Neural cell (in vitro differentiated cells): Measurements from ENCODE around the gene MBD3L5. TPM values are rescaled to one million over a fixed set of nuclear protein-coding genes. Genes with fewer than 3 reads are reported as not detected.

Experiments
- H2AFZ ChIP-seq: fragments of 200-600, 300-800 bp; sonication (generic), shearing (Covaris generic); 2 replicates; pipeline ENCODE4 v1.6.0; 2014; ENCODE audit warnings: low read depth, mild to moderate bottlenecking, antibody characterized with exemption, low read length, moderate library complexity
- H3F3A ChIP-seq: fragments of 200-600 bp; shearing (Covaris generic); 2 replicates; pipeline ENCODE4 v1.6.1; 2016; ENCODE audit warnings: mild to moderate bottlenecking, moderate library complexity, mixed read lengths, antibody characterized with exemption, low read length; ENCODE audit not compliant: insufficient read depth, poor library complexity, severe bottlenecking
- H3K27ac ChIP-seq: fragments of 200-600, 300-800 bp; sonication (generic), shearing (Covaris generic); 2 replicates; pipeline ENCODE4 v1.5.1; 2014; ENCODE audit warnings: mild to moderate bottlenecking, low read length, moderate library complexity
- H3K27me3 ChIP-seq: fragments of 300-800, 200-600 bp; sonication (generic), shearing (Covaris generic); 2 replicates; pipeline ENCODE4 v1.6.0; 2014; ENCODE audit warnings: mild to moderate bottlenecking, low read depth, low read length, moderate library complexity; ENCODE audit not compliant: insufficient read depth
- H3K36me3 ChIP-seq: fragments of 300-800, 200-600 bp; sonication (generic), shearing (Covaris generic); 2 replicates; pipeline ENCODE4 v1.5.1; 2014; ENCODE audit warnings: mild to moderate bottlenecking, antibody characterized with exemption, low read length, moderate library complexity; ENCODE audit not compliant: insufficient read depth
- H3K4me2 ChIP-seq: fragments of 300-800, 200-600 bp; sonication (generic), shearing (Covaris generic); 2 replicates; pipeline ENCODE4 v1.6.0; 2014; ENCODE audit warnings: mild to moderate bottlenecking, low read length
- H3K4me3 ChIP-seq: fragments of 300-800, 200-600 bp; sonication (generic), shearing (Covaris generic); 2 replicates; pipeline ENCODE4 v1.5.1; 2014; ENCODE audit warnings: mild to moderate bottlenecking, low read length, moderate library complexity
- H3K79me2 ChIP-seq: fragments of 200-600 bp; shearing (Covaris generic); replicated peaks from 2 replicates; pipeline ENCODE4 v1.6.0; 2014; ENCODE audit warnings: mild to moderate bottlenecking, low read length, moderate library complexity; ENCODE audit not compliant: insufficient read depth
- H3K9ac ChIP-seq: fragments of 300-800, 200-600 bp; sonication (generic), shearing (Covaris generic); 2 replicates; pipeline ENCODE4 v1.6.1; 2016; ENCODE audit warnings: mild to moderate bottlenecking, low read length, mixed read lengths
- H3K9me2 ChIP-seq: fragments of 200-600 bp; shearing (Covaris generic); 2 replicates; pipeline ENCODE4 v1.6.1; 2016; ENCODE audit warnings: mild to moderate bottlenecking, low read length, mixed read lengths; ENCODE audit not compliant: insufficient read depth
- H3K9me3 ChIP-seq: fragments of 200-600, 300-800 bp; sonication (generic), shearing (Covaris generic); 2 replicates; pipeline ENCODE4 v1.6.1; 2016; ENCODE audit warnings: mild to moderate bottlenecking, mixed run types, low read length, moderate library complexity, mixed read lengths
- H4K20me1 ChIP-seq: fragments of 200-600 bp; shearing (Covaris generic); 2 replicates; pipeline ENCODE4 v1.6.1; 2016; ENCODE audit warnings: mild to moderate bottlenecking, mixed run types; ENCODE audit not compliant: insufficient read depth
- EP300 ChIP-seq: fragments of 450-650 bp; conservative IDR thresholded peaks from 2 replicates; pipeline ENCODE4 v1.6.1; 2014; ENCODE audit warnings: antibody characterized with exemption, mild to moderate bottlenecking, moderate library complexity; ENCODE audit not compliant: poor library complexity, severe bottlenecking
- EZH2 ChIP-seq: fragments of 200-600, 300-800 bp; shearing (Covaris generic), sonication (generic); IDR thresholded peaks from 2 replicates; pipeline ENCODE4 v1.6.1; 2014; ENCODE audit warnings: antibody characterized with exemption, low read length, borderline replicate concordance, mild to moderate bottlenecking; ENCODE audit not compliant: insufficient read depth, poor library complexity, severe bottlenecking
- MXI1 ChIP-seq: fragments of 450-650 bp; conservative IDR thresholded peaks from 2 replicates; pipeline ENCODE4 v1.6.1; 2014; ENCODE audit warnings: antibody characterized with exemption, mild to moderate bottlenecking; ENCODE audit not compliant: poor library complexity, severe bottlenecking
- POLR2AphosphoS5 ChIP-seq: IDR thresholded peaks from 2 replicates; pipeline ENCODE4 v1.6.1; 2012
- RAD21 ChIP-seq: fragments of 450-650 bp; conservative IDR thresholded peaks from 2 replicates; pipeline ENCODE4 v1.6.1; 2014; ENCODE audit warnings: antibody characterized with exemption, mild to moderate bottlenecking, moderate library complexity
- SMC3 ChIP-seq: fragments of 450-650 bp; conservative IDR thresholded peaks from 2 replicates; pipeline ENCODE4 v1.6.1; 2014; ENCODE audit warnings: antibody characterized with exemption, mild to moderate bottlenecking, moderate library complexity; ENCODE audit not compliant: poor library complexity
- TAF1 ChIP-seq: IDR thresholded peaks from 2 replicates; pipeline ENCODE4 v1.6.1; 2012; ENCODE audit warnings: low read depth
- polyA plus RNA-seq: library from polyadenylated mRNA; depleted of rRNA; stranded (reverse); fragments of >200 nt; gene quantifications from 2 replicates; pipeline ENCODE4 v1.2.3, GENCODE V29; 2014
- TF ChIP-seq, protein P1 (sequence below): fragments of 450-650 bp; IDR thresholded peaks from 2 replicates; pipeline ENCODE4 v1.5.1; 2014; ENCODE audit warnings: antibody characterized with exemption, mild to moderate bottlenecking, moderate library complexity; ENCODE audit not compliant: poor library complexity, severe bottlenecking
- TF ChIP-seq, protein P2 (sequence below): IDR thresholded peaks from 2 replicates; pipeline ENCODE4 v1.6.1; 2012; ENCODE audit warnings: borderline replicate concordance

Gene MBD3L5
- polyA plus RNA-seq, 1 donor from 2014 or later: not detected

- H3K9ac ChIP-seq: no peak overlapping the region
- H3K79me2 ChIP-seq: no peaks in the 10 kb centered on the region
- no peaks in the 10 kb centered on the region for H3K27me3 ChIP-seq
- no peaks in the 10 kb centered on the region for H3K9me2 ChIP-seq
- no peaks in the 10 kb centered on the region for H3K9me3 ChIP-seq
- no peak overlapping the region for H2AFZ ChIP-seq
- no peaks in the 10 kb centered on the region for H4K20me1 ChIP-seq
- TF ChIP-seq MXI1: no peak
- TF ChIP-seq RAD21: no peak
- TF ChIP-seq, protein P1, sequence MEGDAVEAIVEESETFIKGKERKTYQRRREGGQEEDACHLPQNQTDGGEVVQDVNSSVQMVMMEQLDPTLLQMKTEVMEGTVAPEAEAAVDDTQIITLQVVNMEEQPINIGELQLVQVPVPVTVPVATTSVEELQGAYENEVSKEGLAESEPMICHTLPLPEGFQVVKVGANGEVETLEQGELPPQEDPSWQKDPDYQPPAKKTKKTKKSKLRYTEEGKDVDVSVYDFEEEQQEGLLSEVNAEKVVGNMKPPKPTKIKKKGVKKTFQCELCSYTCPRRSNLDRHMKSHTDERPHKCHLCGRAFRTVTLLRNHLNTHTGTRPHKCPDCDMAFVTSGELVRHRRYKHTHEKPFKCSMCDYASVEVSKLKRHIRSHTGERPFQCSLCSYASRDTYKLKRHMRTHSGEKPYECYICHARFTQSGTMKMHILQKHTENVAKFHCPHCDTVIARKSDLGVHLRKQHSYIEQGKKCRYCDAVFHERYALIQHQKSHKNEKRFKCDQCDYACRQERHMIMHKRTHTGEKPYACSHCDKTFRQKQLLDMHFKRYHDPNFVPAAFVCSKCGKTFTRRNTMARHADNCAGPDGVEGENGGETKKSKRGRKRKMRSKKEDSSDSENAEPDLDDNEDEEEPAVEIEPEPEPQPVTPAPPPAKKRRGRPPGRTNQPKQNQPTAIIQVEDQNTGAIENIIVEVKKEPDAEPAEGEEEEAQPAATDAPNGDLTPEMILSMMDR: no peak
- no peak for TF ChIP-seq SMC3
- no peak for TF ChIP-seq EP300
- no peak for TF ChIP-seq TAF1
- TF ChIP-seq POLR2AphosphoS5: no peak
- TF ChIP-seq EZH2: no peak
- TF ChIP-seq, protein P2, sequence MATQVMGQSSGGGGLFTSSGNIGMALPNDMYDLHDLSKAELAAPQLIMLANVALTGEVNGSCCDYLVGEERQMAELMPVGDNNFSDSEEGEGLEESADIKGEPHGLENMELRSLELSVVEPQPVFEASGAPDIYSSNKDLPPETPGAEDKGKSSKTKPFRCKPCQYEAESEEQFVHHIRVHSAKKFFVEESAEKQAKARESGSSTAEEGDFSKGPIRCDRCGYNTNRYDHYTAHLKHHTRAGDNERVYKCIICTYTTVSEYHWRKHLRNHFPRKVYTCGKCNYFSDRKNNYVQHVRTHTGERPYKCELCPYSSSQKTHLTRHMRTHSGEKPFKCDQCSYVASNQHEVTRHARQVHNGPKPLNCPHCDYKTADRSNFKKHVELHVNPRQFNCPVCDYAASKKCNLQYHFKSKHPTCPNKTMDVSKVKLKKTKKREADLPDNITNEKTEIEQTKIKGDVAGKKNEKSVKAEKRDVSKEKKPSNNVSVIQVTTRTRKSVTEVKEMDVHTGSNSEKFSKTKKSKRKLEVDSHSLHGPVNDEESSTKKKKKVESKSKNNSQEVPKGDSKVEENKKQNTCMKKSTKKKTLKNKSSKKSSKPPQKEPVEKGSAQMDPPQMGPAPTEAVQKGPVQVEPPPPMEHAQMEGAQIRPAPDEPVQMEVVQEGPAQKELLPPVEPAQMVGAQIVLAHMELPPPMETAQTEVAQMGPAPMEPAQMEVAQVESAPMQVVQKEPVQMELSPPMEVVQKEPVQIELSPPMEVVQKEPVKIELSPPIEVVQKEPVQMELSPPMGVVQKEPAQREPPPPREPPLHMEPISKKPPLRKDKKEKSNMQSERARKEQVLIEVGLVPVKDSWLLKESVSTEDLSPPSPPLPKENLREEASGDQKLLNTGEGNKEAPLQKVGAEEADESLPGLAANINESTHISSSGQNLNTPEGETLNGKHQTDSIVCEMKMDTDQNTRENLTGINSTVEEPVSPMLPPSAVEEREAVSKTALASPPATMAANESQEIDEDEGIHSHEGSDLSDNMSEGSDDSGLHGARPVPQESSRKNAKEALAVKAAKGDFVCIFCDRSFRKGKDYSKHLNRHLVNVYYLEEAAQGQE: no peak
- no peak overlapping the region for H3K4me3 ChIP-seq
- H3F3A ChIP-seq: no peaks in the 10 kb centered on the region
- H3K36me3 ChIP-seq: no peaks in the 10 kb centered on the region
- no peak overlapping the region for H3K27ac ChIP-seq
- no peak overlapping the region for H3K4me2 ChIP-seq
Observed at GRCh38 chr19:7010722-7011593, 19.4 kb upstream of the MBD3L5 start.

GRCh38 chr19:7013678-7014077, 16.7 kb upstream of the MBD3L5 start:
- Histone ChIP-seq H3K27ac (no peak overlapping the region), H3F3A (no peaks in the 10 kb centered on the region), H4K20me1 (no peaks in the 10 kb centered on the region), H3K27me3 (no peaks in the 10 kb centered on the region), H3K9ac (no peak overlapping the region), H3K9me2 (no peaks in the 10 kb centered on the region), H2AFZ (no peak overlapping the region), H3K9me3 (no peaks in the 10 kb centered on the region), H3K4me3 (no peak overlapping the region), H3K79me2 (no peaks in the 10 kb centered on the region), H3K4me2 (no peak overlapping the region), H3K36me3 (no peaks in the 10 kb centered on the region)
- no peak for TF ChIP-seq EZH2
- TF ChIP-seq, protein P2: no peak
- TF ChIP-seq SMC3: no peak
- TF ChIP-seq MXI1: no peak
- TF ChIP-seq, protein P1: no peak
- TF ChIP-seq EP300: no peak
